Activated CD8-positive, alpha-beta T cell treated with anti-CD3 and anti-CD28 coated beads for 36 hours (primary cell): ENCODE measurements around the gene SLFN5. TPM values are rescaled to one million over a fixed set of nuclear protein-coding genes. Genes with fewer than 3 reads are reported as not detected.

Experiments used
- ATAC-seq: fragments of 200-7000 bp; cut with Tn5 transposase; one replicate; pipeline ENCODE4 v1.10.0; 2021; ENCODE audit warnings: mild to moderate bottlenecking, moderate library complexity
- CTCF ChIA-PET: fragments of 350-600 bp; sonication (Branson Sonifier 250); formaldehyde crosslinking; loops from one replicate; lab custom pipeline; 2021; ENCODE audit warnings: antibody characterized with exemption; lab: Charles Lee
- POLR2A ChIA-PET: fragments of 350-600 bp; sonication (Branson Sonifier 250); formaldehyde crosslinking; loops from one replicate; lab custom pipeline; 2021; ENCODE audit warnings: antibody characterized with exemption; lab: Charles Lee
- DNase-seq: peaks from one replicate; pipeline ENCODE4 v3.0.0-alpha.2; 2020
- H3K27ac Mint-ChIP-seq: one replicate; pipeline ENCODE4 v1.8.0; 2021; ENCODE audit warnings: mild to moderate bottlenecking, mixed read lengths
- H3K27me3 Mint-ChIP-seq: one replicate; pipeline ENCODE4 v1.8.0; 2021; ENCODE audit warnings: mixed read lengths
- H3K36me3 Mint-ChIP-seq: one replicate; pipeline ENCODE4 v1.8.0; 2021; ENCODE audit warnings: low read depth, mixed read lengths
- H3K4me1 Mint-ChIP-seq: one replicate; pipeline ENCODE4 v1.8.0; 2021; ENCODE audit warnings: low read depth, mixed read lengths
- H3K4me3 Mint-ChIP-seq: one replicate; pipeline ENCODE4 v1.8.0; 2021; ENCODE audit warnings: mild to moderate bottlenecking, moderate library complexity, mixed read lengths
- H3K9me3 Mint-ChIP-seq: one replicate; pipeline ENCODE4 v1.8.0; 2021; ENCODE audit warnings: mixed read lengths
- intact Hi-C: fragments of 100-400 bp; cut with micrococcal nuclease; formaldehyde crosslinking; loops from one replicate; pipeline ENCODE4 v1.10.0; 2022
- total RNA-seq, 2 experiments: library from RNA; stranded (reverse); gene quantifications; one replicate each; pipeline ENCODE4 v1.2.3, GENCODE V29; 2021
- TF ChIP-seq, protein P1 (sequence below): fragments of 200-600 bp; IDR thresholded peaks from one replicate; pipeline ENCODE4 v1.8.0; 2022; ENCODE audit warnings: antibody characterized with exemption, mild to moderate bottlenecking

Gene SLFN5
- total RNA-seq, 2 experiments from 2014 or later = 29.1 to 32.7 TPM

DNA sequence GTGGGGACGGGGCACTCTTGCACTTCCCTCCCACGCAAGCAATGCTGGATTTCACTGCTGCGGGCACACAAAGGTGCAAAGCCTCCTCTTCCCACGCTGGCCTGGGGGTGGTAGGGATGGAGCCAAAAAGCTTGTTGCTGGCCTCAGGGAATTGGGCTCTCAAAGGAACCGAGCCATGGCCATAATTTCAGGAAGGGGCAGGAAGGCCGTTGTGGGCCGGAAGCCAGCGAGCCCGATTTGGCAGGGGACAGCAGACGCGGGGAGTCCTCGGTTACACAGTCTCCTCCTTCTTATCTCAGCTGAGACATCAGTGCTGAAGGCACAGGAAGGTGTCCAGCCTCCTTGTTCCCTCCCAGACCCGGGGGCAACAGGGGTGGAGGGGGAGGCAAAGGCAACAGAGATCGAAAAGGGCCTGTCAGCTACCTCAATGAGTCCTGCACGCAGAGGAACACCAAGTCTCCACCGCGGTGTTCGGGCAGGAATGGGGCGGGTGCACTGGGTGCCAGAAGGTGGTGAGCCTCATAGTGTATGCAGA, 71.1 kb downstream of the SLFN5 start:
- ATAC-seq (no peak), DNase-seq (peak; percentile 27)
- peak overlapping the region; percentile 94 for H3K27ac Mint-ChIP-seq
- ChIA-PET CTCF (interaction anchor here (1.0 to 6.5 kb wide), 21 partner anchors 12 to 227 kb away, joined by 3 to 77 read pairs (median 5); partner anchors contain the start of genes SLFN11, SLFN12L and SLFN13), POLR2A (interaction anchor here (1.0 to 4.0 kb wide), 8 partner anchors 26 to 497 kb away, joined by 3 to 35 read pairs (median 4); partner anchors contain the start of genes SLFN11, SLFN12L and SLFN13)
- H3K9me3 Mint-ChIP-seq = peaks cover 10% of the 10 kb centered on the region
- intact Hi-C loops = loop anchor here (2.0 kb wide), 1 partner anchor 223 kb away; the partner anchor contains the start of gene SLFN12L
- peaks cover 6% of the 10 kb centered on the region for H3K36me3 Mint-ChIP-seq
- peak overlapping the region; percentile 86 for H3K4me3 Mint-ChIP-seq
- TF ChIP-seq, protein P1, sequence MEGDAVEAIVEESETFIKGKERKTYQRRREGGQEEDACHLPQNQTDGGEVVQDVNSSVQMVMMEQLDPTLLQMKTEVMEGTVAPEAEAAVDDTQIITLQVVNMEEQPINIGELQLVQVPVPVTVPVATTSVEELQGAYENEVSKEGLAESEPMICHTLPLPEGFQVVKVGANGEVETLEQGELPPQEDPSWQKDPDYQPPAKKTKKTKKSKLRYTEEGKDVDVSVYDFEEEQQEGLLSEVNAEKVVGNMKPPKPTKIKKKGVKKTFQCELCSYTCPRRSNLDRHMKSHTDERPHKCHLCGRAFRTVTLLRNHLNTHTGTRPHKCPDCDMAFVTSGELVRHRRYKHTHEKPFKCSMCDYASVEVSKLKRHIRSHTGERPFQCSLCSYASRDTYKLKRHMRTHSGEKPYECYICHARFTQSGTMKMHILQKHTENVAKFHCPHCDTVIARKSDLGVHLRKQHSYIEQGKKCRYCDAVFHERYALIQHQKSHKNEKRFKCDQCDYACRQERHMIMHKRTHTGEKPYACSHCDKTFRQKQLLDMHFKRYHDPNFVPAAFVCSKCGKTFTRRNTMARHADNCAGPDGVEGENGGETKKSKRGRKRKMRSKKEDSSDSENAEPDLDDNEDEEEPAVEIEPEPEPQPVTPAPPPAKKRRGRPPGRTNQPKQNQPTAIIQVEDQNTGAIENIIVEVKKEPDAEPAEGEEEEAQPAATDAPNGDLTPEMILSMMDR = no peak
- H3K27me3 Mint-ChIP-seq = no peaks in the 10 kb centered on the region
- peaks cover 48% of the 10 kb centered on the region for H3K4me1 Mint-ChIP-seq

GRCh38 chr17:35314415-35315216, 71.7 kb downstream of the SLFN5 start:
- intact Hi-C loops = no loop called here
- Mint-ChIP-seq H3K27me3 (no peaks in the 10 kb centered on the region), H3K4me3 (peak overlapping the region; percentile 86)

GRCh38 chr17:35315283-35315682, 72.4 kb downstream of the SLFN5 start:
- ChIA-PET CTCF (interaction anchor here (0.9 kb wide), 1 partner anchor 224 kb away, joined by 4 read pairs; no protein-coding TSS in a partner anchor), POLR2A (interaction anchor here (4.0 kb wide), 1 partner anchor 223 kb away, joined by 35 read pairs; the partner anchor contains the start of gene SLFN12L)
- Mint-ChIP-seq H3K27ac (no peak overlapping the region), H3K4me1 (peaks cover 49% of the 10 kb centered on the region), H3K27me3 (no peaks in the 10 kb centered on the region), H3K4me3 (no peak overlapping the region), H3K9me3 (no peaks in the 10 kb centered on the region), H3K36me3 (peaks cover 3% of the 10 kb centered on the region)
- no peak for DNase-seq
- TF ChIP-seq, protein P1 = no peak
- intact Hi-C loops = no loop called here
- no peak for ATAC-seq

More at GRCh38 chr17:35314415-35315216, 71.7 kb downstream of the SLFN5 start:
- CTCF ChIA-PET = interaction anchor here (1.5 to 6.5 kb wide), 5 partner anchors 19 to 226 kb away, joined by 3 to 77 read pairs (median 11); partner anchors contain the start of gene SLFN12L
- H3K27ac Mint-ChIP-seq = peak overlapping the region; percentile 94
- no peak for ATAC-seq
- H3K4me1 Mint-ChIP-seq = peaks cover 49% of the 10 kb centered on the region
- DNase-seq = no peak
- peaks cover 3% of the 10 kb centered on the region for H3K9me3 Mint-ChIP-seq
- TF ChIP-seq, protein P1 = no peak
- POLR2A ChIA-PET = interaction anchor here (1.0 to 4.0 kb wide), 5 partner anchors 59 to 496 kb away, joined by 4 to 35 read pairs (median 13); partner anchors contain the start of genes SLFN11 and SLFN12L
- H3K36me3 Mint-ChIP-seq = no peaks in the 10 kb centered on the region

- H3K9me3 Mint-ChIP-seq = no peaks in the 10 kb centered on the region
- DNase-seq = no peak
- intact Hi-C loops = no loop called here
- no peaks in the 10 kb centered on the region for H3K27me3 Mint-ChIP-seq
- no peak overlapping the region for H3K4me3 Mint-ChIP-seq
- TF ChIP-seq, protein P1 = no peak
- peaks cover 3% of the 10 kb centered on the region for H3K36me3 Mint-ChIP-seq
- peaks cover 49% of the 10 kb centered on the region for H3K4me1 Mint-ChIP-seq
- POLR2A ChIA-PET = no interaction called here
- CTCF ChIA-PET = interaction anchor here (0.9 kb wide), 1 partner anchor 224 kb away, joined by 4 read pairs; no protein-coding TSS in a partner anchor
- ATAC-seq = no peak
- H3K27ac Mint-ChIP-seq = no peak overlapping the region
Observed at GRCh38 chr17:35315971-35316370, 73.1 kb downstream of the SLFN5 start.
